Right ventricle myocardium superior (tissue), 1 donor: ENCODE results near the gene ECHS1. TPM values are rescaled to one million over a fixed set of nuclear protein-coding genes. Genes with fewer than 3 reads are reported as not detected.
A peak's percentile ranks its signal among the peaks of the same experiment; 100 is the strongest.
"Not testable (repeated sequence)": the region's sequence is repeated elsewhere in the genome, so short reads cannot be mapped to it uniquely, and the experiment has no call there.

Experiments used
- ATAC-seq: fragments of 200-7000 bp; cut with Tn5 transposase; one replicate; pipeline ENCODE4 v1.9.1; 2020; ENCODE audit warnings: mild to moderate bottlenecking; ENCODE audit not compliant: poor library complexity
- DNase-seq: peaks from one replicate; pipeline ENCODE4 v3.0.0-alpha.2; 2020
- intact Hi-C: fragments of 100-400 bp; cut with DNase I; formaldehyde crosslinking; loops from one replicate; pipeline ENCODE4 v1.11.2; 2022
- total RNA-seq: library from RNA; stranded (reverse); fragmentation: NEBNext Ultra II Directional; extraction: Animal tissue kit (Norgen Biotek cat#: 25700); gene quantifications from one replicate; pipeline ENCODE4 v1.2.1, GENCODE V29; 2021
- donor health status: DM: no; HTN: yes; CAD: no; lungs with severe emphysema.

Gene ECHS1
- total RNA-seq, 1 donor from 2014 or later: 239 TPM

DNA sequence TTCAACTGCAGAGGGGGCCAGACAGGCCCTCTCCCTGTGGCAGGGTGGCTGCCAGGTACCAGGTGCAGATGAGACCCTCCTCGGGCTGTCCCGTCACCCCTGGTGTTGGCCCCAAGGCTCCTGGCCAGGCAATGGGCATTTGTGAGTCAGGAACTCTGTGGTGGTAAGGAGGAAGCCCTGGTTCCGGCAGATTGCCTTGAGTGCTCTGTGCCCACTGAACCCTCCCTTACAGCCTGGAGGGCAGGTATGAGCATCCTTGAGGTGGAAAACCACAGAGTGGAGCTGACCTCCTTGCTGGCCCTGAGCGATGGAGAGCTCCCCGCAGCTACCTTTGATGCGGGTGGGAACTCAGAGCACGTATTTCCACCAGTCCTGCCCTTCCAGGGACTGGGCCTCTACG is 7.9 kb upstream of the ECHS1 start:
- intact Hi-C loops: no loop called here
- no peak for DNase-seq
- no peak for ATAC-seq

DNA sequence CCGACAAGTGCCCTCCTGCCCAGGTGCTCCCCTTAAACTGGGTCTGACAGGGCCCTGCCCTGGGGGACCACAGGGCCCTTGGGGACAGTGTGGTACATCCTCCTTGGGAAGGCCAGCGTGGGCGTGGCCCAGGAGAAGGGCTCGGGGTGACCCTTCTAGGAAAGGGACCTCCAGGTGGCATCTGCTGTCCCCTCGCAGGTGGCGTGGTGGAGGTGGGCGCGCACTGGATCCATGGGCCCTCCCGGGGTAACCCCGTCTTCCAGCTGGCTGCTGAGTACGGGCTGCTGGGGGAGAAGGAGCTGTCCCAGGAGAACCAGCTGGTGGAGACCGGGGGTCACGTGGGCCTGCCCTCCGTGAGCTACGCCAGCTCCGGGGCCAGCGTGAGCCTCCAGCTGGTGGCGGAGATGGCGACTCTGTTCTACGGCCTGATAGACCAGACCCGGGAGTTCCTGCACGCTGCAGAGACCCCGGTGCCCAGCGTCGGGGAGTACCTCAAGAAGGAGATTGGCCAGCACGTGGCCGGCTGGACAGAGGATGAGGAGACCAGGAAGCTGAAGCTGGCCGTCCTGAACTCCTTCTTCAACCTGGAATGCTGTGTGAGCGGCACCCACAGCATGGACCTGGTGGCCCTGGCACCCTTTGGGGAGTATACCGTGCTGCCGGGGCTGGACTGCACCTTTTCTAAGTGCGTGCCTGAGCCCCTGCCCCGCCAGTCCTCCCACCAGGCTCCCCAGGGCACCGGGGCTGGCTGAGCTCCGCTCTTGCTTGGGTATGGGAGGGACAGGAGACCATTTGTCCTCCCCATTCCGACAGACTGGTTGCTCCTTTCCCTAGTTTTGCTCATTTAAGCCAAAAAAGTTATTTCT is 6.9 kb upstream of the ECHS1 start:
- ATAC-seq: peak; percentile 5
- no peak for DNase-seq
- intact Hi-C loops: no loop called here

DNA sequence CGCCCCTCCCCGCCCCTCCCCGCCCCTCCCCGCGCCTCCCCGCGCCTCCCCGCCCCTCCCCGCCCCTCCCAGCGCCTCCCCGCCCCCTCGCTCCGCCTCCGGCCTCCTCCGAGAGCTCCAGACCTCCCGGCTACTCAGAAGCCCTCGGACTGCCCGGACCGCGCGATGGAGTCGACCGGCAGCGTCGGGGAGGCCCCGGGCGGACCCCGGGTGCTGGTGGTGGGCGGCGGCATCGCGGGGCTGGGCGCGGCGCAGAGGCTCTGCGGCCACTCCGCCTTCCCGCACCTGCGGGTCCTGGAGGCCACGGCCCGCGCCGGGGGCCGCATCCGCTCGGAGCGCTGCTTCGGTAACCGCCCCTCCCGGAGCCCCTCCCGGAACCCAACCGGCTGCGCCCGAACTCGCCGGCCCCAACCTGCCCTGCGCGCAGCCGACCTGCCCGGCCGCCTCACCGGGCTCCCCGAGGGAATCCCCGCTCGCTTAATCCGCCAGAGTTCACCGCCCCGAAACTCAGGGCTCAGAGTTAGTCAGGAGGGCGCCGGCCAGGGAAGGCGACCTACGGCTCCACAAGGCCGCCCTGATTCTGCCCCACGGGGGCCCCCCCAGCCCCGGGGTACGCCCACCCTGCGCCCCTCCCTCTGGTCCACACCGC is 6.1 kb upstream of the ECHS1 start, which contains the start of gene PAOX:
Gene PAOX (plus strand): TSS at position 111 of the 649 bp plus-strand sequence. CDS start 55 bp downstream, at position 166.
- peak; percentile 66 for ATAC-seq
- intact Hi-C loops: no loop called here
- peak; percentile 83 for DNase-seq

DNA sequence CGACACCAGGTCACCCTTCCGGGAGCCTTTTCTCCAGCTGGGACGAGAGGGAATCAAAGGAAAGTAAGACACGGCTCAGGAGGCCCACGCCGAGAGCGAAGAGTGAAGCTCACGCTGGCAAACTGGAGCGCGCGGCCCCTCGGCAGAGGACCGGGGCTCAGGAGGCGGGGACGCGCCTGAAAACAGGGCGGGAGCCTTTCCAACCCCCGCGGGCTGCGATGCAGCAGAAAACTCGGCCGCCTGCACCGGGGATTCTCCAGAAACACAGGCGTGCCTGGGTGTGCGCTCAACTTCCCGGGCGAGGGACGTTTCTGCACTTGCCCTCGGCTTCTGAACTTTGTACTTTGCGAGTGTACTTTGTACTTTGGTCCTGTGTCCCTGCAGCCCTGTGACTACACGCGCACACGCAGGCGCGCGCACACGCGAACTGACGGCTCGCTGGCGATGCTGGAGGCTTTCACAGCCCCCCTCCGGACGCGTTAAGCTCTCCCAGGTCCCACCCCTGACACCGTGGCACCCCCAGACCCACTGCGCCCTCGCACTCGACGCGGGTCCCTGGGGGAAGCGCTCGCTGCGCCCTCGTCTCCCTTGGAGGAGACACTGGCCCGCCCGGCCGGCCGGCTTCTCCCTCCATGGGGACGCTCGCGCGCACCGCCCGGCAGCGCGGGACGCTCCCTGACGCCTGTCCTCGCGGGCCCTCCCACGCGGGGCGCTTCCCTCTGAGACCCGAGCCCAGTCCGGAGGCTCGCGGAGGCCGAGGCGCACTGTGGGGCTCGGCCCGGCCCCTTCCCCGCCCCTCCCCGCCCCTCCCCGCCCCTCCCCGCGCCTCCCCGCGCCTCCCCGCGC is 5.3 kb upstream of the ECHS1 start:
- peak; percentile 88 for ATAC-seq
- intact Hi-C loops: no loop called here
- DNase-seq: peak; percentile 85

DNA sequence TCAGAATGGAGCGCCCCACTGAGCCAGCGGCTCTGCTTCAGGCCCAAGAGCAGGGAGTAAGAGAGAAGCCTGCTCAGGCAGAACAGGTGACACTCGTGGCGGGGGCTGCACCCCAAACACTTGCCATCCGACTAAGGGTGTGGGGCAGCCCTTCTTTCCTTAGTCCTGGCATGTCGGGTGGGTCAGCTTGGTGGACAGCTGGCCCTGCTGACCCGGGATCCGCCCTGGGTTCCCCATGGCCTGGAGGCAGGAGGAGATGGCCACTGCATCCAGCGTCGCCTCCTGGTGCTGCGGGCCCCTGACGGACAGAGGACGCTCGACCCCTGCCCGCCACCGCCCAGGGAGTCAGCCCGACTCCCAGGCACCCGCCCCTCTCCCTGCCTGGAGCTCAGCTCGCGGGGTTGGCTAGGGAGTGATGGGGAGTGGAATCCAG is 4.7 kb upstream of the ECHS1 start:
- no peak for DNase-seq
- intact Hi-C loops: no loop called here

DNA sequence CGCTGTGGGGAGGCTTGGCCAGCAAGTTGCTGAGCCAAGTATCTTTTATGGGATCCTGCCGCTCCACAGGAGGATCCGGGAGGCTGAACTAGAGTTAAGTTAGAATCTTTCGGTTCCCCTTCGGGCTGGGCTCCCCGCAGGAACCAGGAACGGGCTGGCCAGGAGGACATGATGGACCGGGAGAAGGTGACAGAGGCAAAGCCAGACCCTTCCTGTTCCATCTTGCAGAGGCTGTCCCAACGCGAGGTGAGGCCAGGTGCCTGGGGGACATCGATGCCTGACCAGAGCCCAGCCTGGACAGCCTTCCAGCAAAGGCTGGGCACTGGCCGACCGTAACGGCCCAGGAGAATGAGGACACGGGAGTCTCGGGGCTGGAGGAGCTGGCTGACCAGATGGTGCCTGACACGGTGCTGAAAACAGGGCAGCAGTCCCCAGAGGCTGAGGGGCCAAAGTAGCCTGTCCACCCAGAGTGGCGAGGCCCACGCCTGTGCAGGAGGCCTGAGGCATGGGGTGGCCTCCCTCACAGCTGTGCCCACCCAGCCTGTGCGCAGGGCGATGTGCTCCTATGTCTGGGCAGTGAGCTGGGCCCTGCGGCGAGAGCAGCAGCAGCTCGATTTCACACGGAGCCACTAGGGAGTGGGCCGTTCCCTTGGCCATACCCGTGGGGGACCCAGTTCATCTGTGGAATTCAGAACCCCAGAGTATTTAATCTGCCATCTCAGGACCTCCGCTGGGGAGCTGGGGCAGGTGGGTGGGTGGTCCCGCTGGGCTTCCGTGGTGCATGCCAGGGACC is 4.1 kb upstream of the ECHS1 start:
- intact Hi-C loops: no loop called here

More for the DNA sequence above, 4.7 kb upstream of the ECHS1 start:
- ATAC-seq: peak; percentile 6

DNA sequence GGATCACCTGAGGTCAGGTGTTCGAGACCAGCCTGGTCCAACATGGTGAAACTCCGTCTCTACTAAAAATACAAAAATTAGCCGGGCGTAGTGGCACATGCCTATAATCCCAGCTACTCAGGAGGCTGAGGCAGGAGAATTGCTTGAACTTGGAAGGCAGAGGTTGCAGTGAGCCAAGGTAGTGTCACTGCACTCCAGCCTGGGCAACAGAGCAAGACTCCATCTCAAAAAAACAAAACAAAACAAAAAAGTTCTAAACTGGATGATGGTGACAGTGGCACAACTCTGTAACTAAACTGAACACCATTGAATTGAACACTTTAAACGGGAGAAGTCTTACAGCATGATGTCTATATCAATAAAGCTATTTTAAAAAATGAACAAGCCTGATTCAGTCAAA is 3.0 kb upstream of the ECHS1 start:
- intact Hi-C loops, ATAC-seq, DNase-seq: not testable (repeated sequence)

More for the DNA sequence above, 4.1 kb upstream of the ECHS1 start:
- ATAC-seq (no peak), DNase-seq (no peak)

DNA sequence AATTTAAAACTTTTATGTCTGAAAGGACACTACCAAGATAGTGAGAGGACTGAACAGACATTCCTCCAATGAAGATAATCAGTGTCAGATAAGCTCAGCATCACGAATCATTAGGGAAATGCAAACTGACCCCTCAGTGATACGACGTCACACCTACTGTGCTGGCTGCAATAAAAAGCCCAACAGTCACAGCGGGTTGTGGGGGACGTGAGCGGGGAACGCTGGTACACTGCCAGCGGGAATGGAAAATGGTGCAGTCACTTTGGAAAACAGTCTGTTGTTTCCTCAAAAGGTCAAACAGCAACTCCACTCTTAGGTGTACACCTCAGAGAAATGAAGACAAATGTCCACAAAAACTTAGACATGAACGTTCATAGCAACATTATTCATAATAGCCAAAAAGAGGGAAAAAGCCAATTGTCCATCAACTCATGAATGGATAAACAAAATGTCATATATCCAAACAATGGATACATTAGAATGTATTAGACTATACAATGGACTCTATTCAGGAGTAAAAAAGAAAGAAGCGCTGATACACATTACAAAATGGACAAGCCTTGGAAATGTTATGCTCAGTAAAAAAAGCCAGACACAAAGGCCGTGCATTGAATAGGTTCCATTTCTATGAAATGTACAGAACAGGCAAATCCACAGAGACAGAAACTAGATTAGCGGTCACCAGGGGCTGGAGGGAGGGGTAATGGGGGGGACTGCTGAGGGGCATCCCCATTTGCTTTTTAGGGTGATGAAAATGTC is 2.4 kb upstream of the ECHS1 start:
- DNase-seq (no peak), ATAC-seq (no peak)
- intact Hi-C loops: no loop called here

DNA sequence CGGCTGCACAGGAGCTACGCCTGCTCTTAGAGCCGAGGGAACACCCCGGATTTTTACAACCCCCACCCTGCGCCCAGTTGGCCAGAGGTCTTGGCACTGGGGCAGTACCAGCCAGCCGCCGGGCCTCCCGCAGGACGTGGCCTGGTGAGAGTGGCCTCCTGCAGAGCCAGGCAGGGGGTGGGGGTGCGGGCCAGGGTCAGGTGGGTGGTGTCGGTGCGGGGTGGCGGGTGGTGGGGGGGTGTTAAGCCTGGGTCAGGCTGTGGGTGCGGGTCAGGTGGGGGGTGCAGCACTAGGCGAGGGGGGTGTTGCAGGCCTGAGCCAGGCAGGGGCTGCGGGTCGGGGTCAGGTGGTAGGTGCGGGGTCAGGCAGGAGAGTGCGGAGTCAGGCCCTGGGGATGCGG is 647 bp downstream of the ECHS1 start:
- ATAC-seq: peak; percentile 1
- intact Hi-C loops: no loop called here
- DNase-seq: no peak

DNA sequence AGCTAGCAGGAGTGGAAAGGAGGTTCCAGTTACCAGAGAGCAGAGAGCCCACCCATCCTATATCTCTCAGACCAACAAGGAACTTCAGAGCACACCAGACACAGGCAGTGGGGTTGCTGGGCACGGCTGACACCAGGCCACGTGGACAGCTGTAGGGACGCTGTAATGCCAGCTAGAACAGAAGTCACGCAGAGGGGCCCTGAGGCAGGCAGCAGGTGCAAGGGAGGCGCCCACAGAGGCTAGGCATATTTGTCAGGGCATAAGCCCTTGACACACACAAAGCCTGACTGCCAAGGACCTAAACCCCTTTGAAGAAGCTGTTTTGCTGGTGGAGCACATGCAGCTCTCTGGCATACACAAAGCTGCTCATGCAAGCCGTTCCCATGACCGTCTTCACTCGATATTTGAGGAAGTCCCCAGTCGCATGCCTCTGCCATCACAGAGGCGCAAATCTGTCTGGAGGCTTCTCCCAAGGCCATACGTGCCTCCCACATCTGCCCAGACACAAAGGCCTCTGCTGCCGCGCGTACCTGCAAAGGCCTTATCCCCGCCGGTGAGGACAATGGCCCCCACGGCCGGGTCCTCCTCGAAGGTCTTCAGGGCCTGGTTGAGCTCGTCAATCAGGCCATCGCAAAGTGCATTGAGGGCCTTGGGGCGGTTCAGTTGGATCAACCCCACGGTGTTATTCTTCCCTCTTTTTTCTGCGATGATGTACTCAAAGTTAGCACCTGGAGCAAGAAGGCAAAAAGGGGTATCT is 2.9 kb downstream of the ECHS1 start:
- DNase-seq (no peak), ATAC-seq (no peak)
- intact Hi-C loops: no loop called here

DNA sequence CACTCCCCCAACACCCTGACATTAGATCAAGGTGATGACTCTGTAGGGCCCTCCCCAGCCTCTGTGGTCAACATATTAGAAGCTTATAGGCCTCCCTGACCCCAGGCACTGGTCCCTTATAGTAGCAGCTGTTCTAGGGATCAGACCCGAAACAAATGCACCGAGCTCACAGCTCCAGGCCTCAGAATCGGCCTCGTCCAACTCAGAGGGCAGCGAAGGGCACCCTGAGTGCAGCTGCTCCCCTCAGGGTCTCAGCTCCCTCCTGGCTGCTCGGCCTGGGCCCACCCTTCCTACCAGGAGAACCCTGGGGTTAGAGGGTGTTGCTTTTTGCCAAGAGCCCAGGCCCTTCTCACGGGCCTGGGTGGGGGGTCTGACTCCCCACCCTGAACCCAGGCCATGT is 5.0 kb downstream of the ECHS1 start:
- intact Hi-C loops: no loop called here
- ATAC-seq (no peak), DNase-seq (no peak)

DNA sequence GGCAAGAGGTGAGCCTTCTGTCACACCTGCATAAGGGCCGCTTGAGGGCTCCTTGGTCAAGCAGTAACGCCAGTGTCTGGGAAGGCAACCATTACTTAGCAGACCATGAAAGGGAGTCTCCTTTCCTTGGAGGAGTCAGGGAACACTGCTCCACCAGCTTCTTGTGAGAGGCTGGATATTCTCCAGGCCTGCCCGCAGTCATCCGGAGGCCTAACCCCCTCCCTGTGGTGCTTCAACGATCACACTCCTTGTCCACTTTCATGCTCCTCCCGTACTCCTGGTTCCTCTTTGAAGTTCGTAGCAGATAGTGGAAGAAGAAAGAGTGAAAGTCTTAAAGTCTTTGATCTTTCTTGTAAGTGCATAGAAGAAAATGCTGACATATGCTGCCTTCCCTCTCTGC is 5.7 kb downstream of the ECHS1 start:
- ATAC-seq, DNase-seq, intact Hi-C loops: not testable (repeated sequence)

DNA sequence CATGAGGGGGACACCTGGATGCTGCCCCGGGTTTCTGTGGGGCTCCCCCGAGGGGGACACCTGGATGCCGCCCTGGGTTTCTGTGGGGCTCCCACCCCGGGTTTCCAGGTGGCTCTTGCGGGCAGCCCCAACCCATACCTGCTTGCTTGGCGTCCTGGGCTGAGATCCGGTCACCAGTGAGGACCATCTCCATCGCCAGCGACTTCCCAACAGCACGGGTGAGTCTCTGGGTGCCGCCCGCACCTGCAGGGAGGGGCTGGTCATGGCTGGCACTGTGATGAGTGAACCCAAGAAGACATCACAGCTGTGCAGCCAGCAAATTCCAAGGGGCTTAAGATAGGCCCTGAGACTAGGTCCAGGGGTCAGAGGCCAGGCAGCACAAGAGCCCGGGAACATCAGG is 6.4 kb downstream of the ECHS1 start:
- DNase-seq (no peak), ATAC-seq (no peak)
- intact Hi-C loops: no loop called here

DNA sequence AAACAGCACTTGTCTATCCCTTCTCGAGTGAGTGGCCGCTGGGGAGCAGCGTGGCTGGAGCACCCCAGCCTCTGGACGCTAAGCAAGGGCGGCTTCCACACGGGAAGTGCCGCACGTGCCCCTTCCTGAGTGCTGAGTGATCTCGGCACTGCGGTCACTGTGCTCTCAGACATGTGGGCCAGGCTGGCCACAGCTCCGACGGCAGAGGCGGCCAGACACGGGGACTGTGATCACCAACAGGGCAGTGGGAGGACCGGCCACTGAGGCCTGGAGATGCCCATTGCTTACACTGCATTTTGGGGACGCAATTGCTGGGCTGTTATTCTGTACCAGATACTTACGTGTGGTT is 7.0 kb downstream of the ECHS1 start:
- DNase-seq: no peak
- intact Hi-C loops: no loop called here

DNA sequence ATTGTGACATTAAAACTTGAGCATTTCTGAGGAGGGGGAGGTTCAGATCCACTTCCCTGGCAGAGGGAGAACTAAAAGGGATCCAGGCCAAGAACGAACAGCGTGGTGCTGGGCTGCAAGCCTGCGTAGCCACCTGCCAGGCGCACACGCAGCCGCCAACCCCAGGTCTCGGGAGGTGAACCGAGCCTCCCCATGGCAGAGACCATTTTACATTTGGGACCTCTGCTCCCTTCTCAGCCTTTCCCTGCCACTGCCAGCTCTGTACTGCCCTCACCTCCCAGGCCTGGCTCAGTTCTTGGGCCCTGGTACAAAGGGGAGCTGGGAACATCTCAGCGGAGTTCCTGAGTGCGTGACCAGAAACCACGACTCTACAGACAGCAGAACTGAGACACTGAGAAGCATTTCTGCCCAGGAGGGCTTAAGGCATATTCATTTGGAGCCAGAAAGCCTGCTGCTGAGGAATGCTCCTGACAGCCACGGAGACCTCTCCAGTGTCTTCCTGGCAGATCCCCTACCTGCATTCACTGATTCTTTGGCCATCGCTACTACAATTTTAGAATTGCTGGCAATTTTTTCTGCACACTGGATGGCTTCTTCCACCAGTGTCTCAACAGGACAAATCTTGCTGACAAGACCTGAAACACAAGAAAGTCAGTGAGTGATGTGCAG is 7.6 kb downstream of the ECHS1 start:
- intact Hi-C loops: no loop called here
- no peak for DNase-seq
- ATAC-seq: no peak

More for the DNA sequence above, 7.0 kb downstream of the ECHS1 start:
- ATAC-seq: no peak

DNA sequence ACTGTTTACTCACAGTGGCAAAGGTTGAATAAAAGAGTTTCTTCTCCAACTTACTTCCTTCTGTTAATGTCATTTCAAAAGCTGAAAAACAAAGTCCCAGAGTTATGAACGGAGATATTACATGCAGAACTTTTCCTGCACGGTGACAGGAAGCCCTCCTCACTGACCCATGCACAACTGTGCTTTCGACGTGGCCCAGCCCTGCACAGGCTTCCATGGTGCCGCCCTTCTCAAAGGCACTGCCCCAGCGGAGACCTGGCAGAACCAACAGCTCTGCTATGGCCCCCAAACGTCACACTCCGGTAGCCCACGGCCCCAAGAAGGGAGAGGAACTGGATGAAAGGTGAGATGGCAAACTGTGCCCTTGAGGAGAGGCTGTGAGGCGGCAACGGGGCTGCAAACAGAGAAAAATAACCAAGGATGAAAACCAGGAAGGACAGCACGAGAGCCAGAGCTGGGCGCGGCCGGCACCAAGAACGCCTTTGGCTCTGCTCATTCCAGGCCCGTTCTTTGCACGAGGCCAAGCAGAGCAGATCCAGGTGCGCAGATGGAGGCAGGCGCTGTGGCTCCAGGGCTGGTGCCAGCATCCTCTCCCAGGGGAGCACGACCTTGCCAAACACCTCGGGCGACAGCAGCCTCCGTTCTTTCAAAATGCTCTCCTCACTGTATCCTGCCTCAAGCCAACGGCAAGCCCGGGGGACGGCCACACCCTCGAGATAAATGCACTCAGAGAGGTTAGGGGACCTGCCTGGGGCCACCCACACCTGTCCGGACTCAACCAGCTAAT is 8.3 kb downstream of the ECHS1 start:
- ATAC-seq (no peak), DNase-seq (peak; percentile 33)
- intact Hi-C loops: no loop called here
